Upper lobe of right lung (tissue), 1 donor: Measurements from ENCODE around the gene PPEF1. TPM values are rescaled to one million over a fixed set of nuclear protein-coding genes. Genes with fewer than 3 reads are reported as not detected.

Experiments used
- ATAC-seq: fragments of 200-7000 bp; cut with Tn5 transposase; one replicate; pipeline ENCODE4 v1.9.1; 2020; ENCODE audit warnings: mild to moderate bottlenecking, moderate library complexity
- DNase-seq: peaks from one replicate; pipeline ENCODE4 v3.0.0-alpha.2; 2020
- H3K27ac ChIP-seq: fragments of 200-600 bp; one replicate; pipeline ENCODE4 v1.8.0; 2022
- H3K27me3 ChIP-seq: fragments of 200-600 bp; one replicate; pipeline ENCODE4 v1.8.0; 2022; ENCODE audit warnings: mild to moderate bottlenecking
- H3K36me3 ChIP-seq: fragments of 200-600 bp; one replicate; pipeline ENCODE4 v1.8.0; 2022
- H3K4me1 ChIP-seq: fragments of 200-600 bp; one replicate; pipeline ENCODE4 v1.8.0; 2022
- H3K4me3 ChIP-seq: fragments of 200-600 bp; one replicate; pipeline ENCODE4 v1.8.0; 2022; ENCODE audit warnings: mild to moderate bottlenecking
- H3K9me3 ChIP-seq: fragments of 200-600 bp; one replicate; pipeline ENCODE4 v1.8.0; 2022
- intact Hi-C: fragments of 100-400 bp; cut with DNase I; formaldehyde crosslinking; loops from one replicate; pipeline ENCODE4 v1.11.0; 2022
- total RNA-seq: library from RNA; stranded (reverse); fragmentation: NEBNext Ultra II Directional; extraction: Animal tissue kit (Norgen Biotek cat#: 25700); gene quantifications from one replicate; pipeline ENCODE4 v1.2.1, GENCODE V29; 2021
- TF ChIP-seq, protein P1 (sequence below): fragments of 200-600 bp; IDR thresholded peaks from one replicate; pipeline ENCODE4 v1.8.0; 2022; ENCODE audit warnings: antibody characterized with exemption
- donor health status: DM: no; HTN: yes; CAD: no; lungs with severe emphysema.

PPEF1 gene
- total RNA-seq, 1 donor from 2014 or later = 1.1 TPM

DNA sequence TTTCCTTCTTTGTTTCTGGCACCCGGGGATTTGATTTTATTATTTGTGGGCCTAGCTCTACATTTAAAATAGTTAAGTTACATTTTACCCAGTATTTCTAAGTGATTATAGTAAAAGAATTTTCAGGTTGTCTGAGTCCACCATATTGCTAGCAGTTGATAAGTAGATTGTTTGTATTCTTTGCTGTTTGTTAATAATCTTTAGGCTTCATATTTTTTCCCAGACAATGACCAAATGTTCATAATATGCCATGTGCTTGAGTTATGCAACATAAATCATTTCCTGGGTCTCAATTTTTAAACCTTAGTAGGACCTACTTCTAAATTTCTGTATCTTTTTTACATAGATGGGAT, 149.2 kb downstream of the PPEF1 start:
- ATAC-seq = no peak
- Histone ChIP-seq H3K4me3 (no peak overlapping the region), H3K27ac (no peak overlapping the region), H3K27me3 (no peaks in the 10 kb centered on the region), H3K9me3 (no peaks in the 10 kb centered on the region), H3K4me1 (no peaks in the 10 kb centered on the region), H3K36me3 (no peaks in the 10 kb centered on the region)
- TF ChIP-seq, protein P1, sequence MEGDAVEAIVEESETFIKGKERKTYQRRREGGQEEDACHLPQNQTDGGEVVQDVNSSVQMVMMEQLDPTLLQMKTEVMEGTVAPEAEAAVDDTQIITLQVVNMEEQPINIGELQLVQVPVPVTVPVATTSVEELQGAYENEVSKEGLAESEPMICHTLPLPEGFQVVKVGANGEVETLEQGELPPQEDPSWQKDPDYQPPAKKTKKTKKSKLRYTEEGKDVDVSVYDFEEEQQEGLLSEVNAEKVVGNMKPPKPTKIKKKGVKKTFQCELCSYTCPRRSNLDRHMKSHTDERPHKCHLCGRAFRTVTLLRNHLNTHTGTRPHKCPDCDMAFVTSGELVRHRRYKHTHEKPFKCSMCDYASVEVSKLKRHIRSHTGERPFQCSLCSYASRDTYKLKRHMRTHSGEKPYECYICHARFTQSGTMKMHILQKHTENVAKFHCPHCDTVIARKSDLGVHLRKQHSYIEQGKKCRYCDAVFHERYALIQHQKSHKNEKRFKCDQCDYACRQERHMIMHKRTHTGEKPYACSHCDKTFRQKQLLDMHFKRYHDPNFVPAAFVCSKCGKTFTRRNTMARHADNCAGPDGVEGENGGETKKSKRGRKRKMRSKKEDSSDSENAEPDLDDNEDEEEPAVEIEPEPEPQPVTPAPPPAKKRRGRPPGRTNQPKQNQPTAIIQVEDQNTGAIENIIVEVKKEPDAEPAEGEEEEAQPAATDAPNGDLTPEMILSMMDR = no peak
- DNase-seq = no peak
- intact Hi-C loops = no loop called here

DNA sequence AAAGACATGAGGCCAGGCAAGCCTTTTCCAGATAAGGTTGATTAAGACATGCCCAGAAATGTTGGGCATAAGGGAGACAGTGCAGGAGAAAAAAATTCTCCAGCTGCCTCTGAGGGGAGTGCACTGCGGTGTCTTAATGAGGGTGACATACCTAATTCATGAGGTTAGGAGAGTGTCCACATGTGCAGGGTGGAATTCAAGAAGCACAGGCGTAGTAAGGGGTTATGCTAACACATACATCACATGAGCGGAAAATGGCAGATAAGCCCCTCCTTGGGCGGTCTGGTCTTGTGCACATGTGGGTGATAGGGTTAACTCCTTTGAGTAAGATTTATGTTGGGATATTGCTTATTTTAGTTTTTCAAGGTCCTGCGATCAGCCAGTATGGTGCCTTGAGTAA, 154.1 kb downstream of the PPEF1 start:
- H3K27me3 ChIP-seq = no peaks in the 10 kb centered on the region
- H3K4me3 ChIP-seq = no peak overlapping the region
- no peaks in the 10 kb centered on the region for H3K4me1 ChIP-seq
- no peaks in the 10 kb centered on the region for H3K36me3 ChIP-seq
- no peak overlapping the region for H3K27ac ChIP-seq
- DNase-seq = no peak
- H3K9me3 ChIP-seq = no peaks in the 10 kb centered on the region
- TF ChIP-seq, protein P1 = no peak
- intact Hi-C loops = no loop called here
- ATAC-seq = no peak

DNA sequence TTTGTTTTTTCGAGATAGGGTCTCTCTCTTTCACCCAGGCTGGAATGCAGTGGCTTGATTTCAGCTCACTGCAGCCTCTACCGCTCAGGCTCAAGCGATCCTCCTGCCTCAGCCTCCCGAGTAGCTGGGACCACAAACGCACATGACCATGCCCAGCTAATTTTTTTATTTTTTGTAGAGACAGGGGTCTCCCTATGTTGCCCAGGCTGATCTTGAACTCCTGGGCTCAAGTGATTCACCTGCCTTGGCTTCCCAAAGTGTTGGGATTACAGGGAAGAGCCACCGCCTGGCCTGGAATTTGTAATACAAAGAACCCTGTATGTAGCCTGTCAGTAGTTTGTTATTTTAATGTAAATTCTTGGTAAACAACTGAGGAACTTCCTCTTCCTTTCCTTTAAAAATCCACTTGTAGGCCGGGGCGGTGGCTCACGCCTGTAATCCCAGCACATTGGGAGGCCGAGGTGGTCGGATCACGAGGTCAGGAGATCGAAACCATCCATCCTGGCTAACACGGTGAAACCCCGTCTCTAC, 157.0 kb downstream of the PPEF1 start:
- TF ChIP-seq, protein P1 = no peak
- Histone ChIP-seq H3K27me3 (no peaks in the 10 kb centered on the region), H3K9me3 (no peaks in the 10 kb centered on the region), H3K4me3 (no peak overlapping the region), H3K36me3 (no peaks in the 10 kb centered on the region), H3K4me1 (no peaks in the 10 kb centered on the region), H3K27ac (no peak overlapping the region)
- intact Hi-C loops = no loop called here
- ATAC-seq (no peak), DNase-seq (no peak)

DNA sequence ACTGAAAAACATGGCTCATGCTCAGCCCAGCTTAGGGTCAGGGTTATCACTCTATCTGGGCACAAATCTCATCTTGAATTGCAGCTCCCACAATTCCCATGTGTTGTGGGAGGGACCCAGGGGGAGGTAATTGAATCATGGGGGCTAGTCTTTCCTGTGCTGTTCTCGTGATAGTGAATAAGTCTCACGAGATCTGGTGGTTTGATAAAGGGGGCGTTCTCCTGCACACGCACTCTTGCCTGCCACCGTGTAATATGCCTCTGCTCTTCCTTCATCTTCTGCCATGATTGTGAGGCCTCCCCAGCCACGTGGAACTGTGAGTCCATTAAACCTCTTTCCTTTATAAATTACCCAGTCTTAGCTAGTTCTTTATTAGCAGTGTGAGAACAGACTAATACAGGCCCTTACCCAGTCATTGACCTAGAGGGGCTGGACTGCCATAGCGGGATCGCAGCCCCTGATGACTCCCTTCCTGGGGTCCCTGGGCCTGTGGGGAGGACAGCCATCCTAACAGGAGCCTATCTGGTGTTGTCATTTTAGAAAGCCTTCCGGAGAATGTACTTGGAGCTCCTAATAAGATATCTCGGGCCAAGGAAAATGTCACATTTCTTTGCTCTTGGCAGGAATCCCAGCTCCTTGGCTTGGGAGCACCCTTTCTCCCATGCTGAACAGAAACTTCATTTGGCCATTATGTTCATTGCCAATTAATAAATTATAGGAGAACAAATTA, 163.9 kb downstream of the PPEF1 start:
- no peak overlapping the region for H3K4me3 ChIP-seq
- DNase-seq (no peak), ATAC-seq (no peak)
- intact Hi-C loops = no loop called here
- no peak overlapping the region for H3K27ac ChIP-seq
- H3K9me3 ChIP-seq = no peaks in the 10 kb centered on the region
- TF ChIP-seq, protein P1 = no peak
- H3K36me3 ChIP-seq = no peaks in the 10 kb centered on the region
- no peaks in the 10 kb centered on the region for H3K4me1 ChIP-seq
- H3K27me3 ChIP-seq = no peaks in the 10 kb centered on the region

DNA sequence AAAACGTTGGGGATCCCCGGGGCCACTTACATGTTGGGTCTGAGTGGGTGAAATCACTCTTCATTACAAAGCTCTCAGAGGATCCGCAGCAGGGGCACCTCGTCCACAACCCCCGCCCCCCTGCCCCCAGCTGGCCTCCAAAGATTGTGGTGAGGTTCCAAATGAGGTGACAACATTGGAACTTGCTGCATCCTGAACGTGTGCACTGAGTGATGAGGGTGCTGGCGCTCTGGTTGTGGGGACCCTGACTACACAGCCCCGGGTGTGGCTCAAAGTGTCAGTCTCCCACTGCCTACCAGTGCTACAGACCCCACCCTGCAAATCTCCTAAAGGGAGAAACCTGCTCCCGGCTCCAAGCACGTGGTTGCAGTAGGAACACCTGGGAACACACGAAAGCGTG, 164.5 kb downstream of the PPEF1 start:
- H3K9me3 ChIP-seq = no peaks in the 10 kb centered on the region
- no peaks in the 10 kb centered on the region for H3K36me3 ChIP-seq
- no peak for DNase-seq
- no peak overlapping the region for H3K4me3 ChIP-seq
- TF ChIP-seq, protein P1 = no peak
- H3K27me3 ChIP-seq = no peaks in the 10 kb centered on the region
- H3K27ac ChIP-seq = no peak overlapping the region
- no peaks in the 10 kb centered on the region for H3K4me1 ChIP-seq
- intact Hi-C loops = no loop called here
- no peak for ATAC-seq
